Epithelial cell of proximal tubule (primary cell): ENCODE data around the gene FCRL5. TPM values are rescaled to one million over a fixed set of nuclear protein-coding genes. Genes with fewer than 3 reads are reported as not detected.

Source experiments
- DNase-seq: peaks from one replicate; pipeline ENCODE4 v3.0.0-alpha.2; 2011; ENCODE audit warnings: low read depth
- H3K4me3 ChIP-seq: 2 replicates; pipeline ENCODE4 v1.5.1; 2011; ENCODE audit warnings: low read depth, mild to moderate bottlenecking, low read length
- CTCF ChIP-seq: conservative IDR thresholded peaks from 2 replicates; pipeline ENCODE4 v1.5.1; 2012; ENCODE audit warnings: low read depth, mild to moderate bottlenecking, low read length
- total RNA-seq: library from RNA; depleted of rRNA; stranded (reverse); fragments of >200 nt; gene quantifications from 2 replicates; pipeline ENCODE4 v1.2.3, GENCODE V29; 2015

FCRL5 gene
- total RNA-seq, 1 donor from 2014 or later, result not detected

DNA sequence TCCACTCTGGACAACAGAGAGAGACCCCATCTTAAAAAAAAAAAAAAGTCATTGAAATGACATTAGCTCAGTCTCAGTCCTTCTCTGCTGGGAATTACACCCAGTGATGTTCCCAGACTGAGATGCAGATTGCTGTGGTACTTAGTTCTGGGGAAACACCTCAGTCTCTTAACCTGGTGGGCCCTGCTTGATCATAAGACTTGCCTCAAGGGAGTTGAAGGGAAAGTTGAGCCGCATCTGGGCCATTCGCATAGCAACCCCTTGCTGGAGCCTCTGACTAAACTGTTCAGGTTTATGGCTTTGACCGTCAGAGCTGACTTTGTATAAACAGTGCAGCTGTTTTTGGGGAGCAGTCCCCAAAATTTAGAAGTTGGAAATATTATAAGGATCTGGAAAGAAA, 32.2 kb upstream of the FCRL5 start:
- H3K4me3 ChIP-seq, result no peak overlapping the region
- no peak for DNase-seq

DNA sequence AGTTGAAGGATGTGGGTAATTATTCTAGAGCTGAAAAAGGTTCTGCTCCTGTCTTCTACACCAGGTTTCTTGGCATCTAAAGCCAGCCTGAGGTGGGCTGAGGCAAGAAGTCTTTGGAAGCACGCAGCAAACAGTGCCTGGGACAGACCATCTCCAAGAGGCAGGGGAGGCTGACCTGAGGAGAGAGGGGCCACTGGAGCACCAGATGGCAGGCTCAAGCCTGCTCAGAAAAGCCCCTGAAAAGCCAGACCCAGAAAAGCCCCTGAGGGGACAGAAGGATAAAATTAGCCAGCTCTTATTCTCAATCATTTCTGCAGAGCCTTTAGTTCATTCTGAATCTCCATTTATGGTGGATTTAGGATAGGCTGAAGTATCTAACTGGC, 28.5 kb upstream of the FCRL5 start:
- no peak for TF ChIP-seq CTCF

More for the DNA sequence above, 32.2 kb upstream of the FCRL5 start:
- TF ChIP-seq CTCF, result no peak

DNA sequence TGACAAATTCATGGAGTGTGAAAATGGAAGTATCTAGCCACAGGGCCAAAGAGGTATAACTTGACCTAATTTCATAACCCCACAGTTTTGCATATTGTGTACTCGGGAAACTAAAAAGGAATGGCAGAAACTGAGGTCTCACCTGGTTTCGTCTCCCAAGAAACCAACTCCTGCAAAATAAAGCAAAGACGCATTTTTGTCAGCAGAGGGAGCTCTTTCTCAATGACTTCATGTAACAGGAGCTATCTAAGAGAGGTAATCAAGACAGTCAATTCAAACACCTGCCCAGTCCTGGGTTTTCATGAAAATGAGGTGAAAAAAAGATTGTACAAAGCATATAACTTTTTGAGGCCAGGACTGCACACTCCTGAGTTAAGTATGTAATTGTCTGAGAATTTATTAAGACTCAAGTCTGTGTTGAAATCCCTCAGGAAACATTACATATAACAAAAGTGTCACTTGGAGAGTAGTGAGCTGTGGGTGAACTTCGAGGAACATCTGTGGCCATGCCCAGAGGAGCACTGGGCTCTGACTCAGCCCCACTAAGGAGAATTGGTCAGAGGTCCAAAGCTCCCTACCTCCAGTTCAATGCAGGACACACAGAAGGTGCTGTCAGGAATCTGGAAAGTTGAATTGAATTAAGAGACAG, 28.0 kb upstream of the FCRL5 start:
- H3K4me3 ChIP-seq, result no peak overlapping the region
- TF ChIP-seq CTCF, result peak; percentile 81
- DNase-seq, result peak; percentile 26

More for the DNA sequence above, 28.5 kb upstream of the FCRL5 start:
- H3K4me3 ChIP-seq, result no peak overlapping the region
- no peak for DNase-seq

- TF ChIP-seq CTCF, result no peak
- DNase-seq, result no peak
Measured at GRCh38 chr1:157577420-157577819, 25.1 kb upstream of the FCRL5 start.

DNA sequence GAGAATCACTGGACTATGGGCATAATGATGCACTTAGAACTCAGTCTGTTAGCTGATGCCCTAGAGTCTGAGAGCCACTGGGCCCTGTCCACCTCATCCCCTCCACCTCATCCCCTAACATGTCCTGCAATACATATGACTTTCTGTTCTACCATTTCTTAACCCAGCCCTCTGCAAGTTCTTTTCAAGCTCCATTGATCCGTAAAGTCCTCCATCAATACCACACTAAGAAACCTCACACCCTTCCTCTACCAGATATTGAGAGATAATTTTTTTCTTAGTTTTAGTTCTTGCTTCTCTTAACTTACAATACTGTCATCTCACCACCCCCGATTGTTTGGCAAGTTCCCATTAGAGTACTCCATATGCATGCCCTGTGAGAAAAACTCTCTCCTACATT, 23.4 kb upstream of the FCRL5 start:
- H3K4me3 ChIP-seq, result no peak overlapping the region
- TF ChIP-seq CTCF, result no peak
- DNase-seq, result no peak

More at GRCh38 chr1:157577420-157577819, 25.1 kb upstream of the FCRL5 start:
- no peak overlapping the region for H3K4me3 ChIP-seq

DNA sequence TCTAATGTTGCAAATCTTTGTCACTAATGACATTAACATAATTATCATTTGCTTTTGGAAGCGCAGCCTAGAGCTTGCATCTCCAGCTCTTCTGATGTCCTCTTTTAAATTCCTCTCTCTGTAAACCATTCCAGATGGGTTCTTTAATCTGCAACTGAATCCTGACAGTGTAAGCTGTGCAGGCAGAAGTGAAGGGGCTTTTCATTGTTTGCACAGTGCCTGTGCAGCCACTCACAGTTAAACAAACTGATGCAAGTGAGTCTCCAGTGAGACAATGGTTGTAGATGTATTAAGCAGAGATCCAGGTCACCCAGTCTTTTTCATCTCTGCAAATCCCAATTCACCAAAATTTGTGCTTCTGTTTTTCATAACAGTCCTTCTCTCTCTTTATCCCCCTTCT, 22.5 kb upstream of the FCRL5 start:
- no peak for TF ChIP-seq CTCF
- DNase-seq, result no peak
- H3K4me3 ChIP-seq, result no peak overlapping the region
